HepG2 (cell line): ENCODE measurements around the gene FKBP8. TPM values are rescaled to one million over a fixed set of nuclear protein-coding genes. Genes with fewer than 3 reads are reported as not detected.

ENCODE experiments used
- ARID2 ChIP-seq: sonication (generic); formaldehyde crosslinking; IDR thresholded peaks from 2 replicates; pipeline ENCODE4 v1.8.1; 2022; ENCODE audit warnings: mild to moderate bottlenecking, missing genetic modification reagents, borderline replicate concordance
- KDM2A ChIP-seq: sonication (generic); formaldehyde crosslinking; IDR thresholded peaks from 2 replicates; pipeline ENCODE4 v1.4.0; 2020; ENCODE audit warnings: low read depth, missing genetic modification reagents, borderline replicate concordance
- MNT ChIP-seq: fragments of 450-650 bp; IDR thresholded peaks from 2 replicates; pipeline ENCODE4 v1.6.1; 2016
- NFE2L1 ChIP-seq: sonication (generic); formaldehyde crosslinking; IDR thresholded peaks from 2 replicates; pipeline ENCODE4 v1.4.0; 2020; ENCODE audit warnings: missing genetic modification reagents, mild to moderate bottlenecking, borderline replicate concordance
- NFYB ChIP-seq: sonication (generic); formaldehyde crosslinking; IDR thresholded peaks from 2 replicates; pipeline ENCODE4 v1.4.0; 2020; ENCODE audit warnings: missing genetic modification reagents
- PITX1 ChIP-seq: sonication (generic); formaldehyde crosslinking; IDR thresholded peaks from 2 replicates; pipeline ENCODE4 v1.5.1; 2020; ENCODE audit warnings: mild to moderate bottlenecking, missing genetic modification reagents
- PRPF4 ChIP-seq: fragments of 200-400 bp; formaldehyde crosslinking; IDR thresholded peaks from 2 replicates; pipeline ENCODE4 v1.6.1; 2016; ENCODE audit warnings: low read length, low read depth; ENCODE audit not compliant: poor library complexity, severe bottlenecking
- SKI ChIP-seq: fragments of 450-650 bp; IDR thresholded peaks from one replicate; pipeline ENCODE4 v1.6.1; 2018; ENCODE audit warnings: mild to moderate bottlenecking; ENCODE audit not compliant: partially characterized antibody
- SKIL ChIP-seq: sonication (generic); formaldehyde crosslinking; IDR thresholded peaks from 2 replicates; pipeline ENCODE4 v1.8.0; 2022; ENCODE audit warnings: missing genetic modification reagents, mild to moderate bottlenecking, moderate library complexity, borderline replicate concordance
- SRSF4 ChIP-seq: fragments of 200-400 bp; formaldehyde crosslinking; IDR thresholded peaks from one replicate; pipeline ENCODE4 v1.6.1; 2018; ENCODE audit warnings: mild to moderate bottlenecking, low read depth, low read length, moderate library complexity; ENCODE audit not compliant: poor library complexity, severe bottlenecking
- STAT5B ChIP-seq: sonication (generic); formaldehyde crosslinking; IDR thresholded peaks from 2 replicates; pipeline ENCODE4 v1.4.0; 2020; ENCODE audit warnings: missing genetic modification reagents
- TBX3 ChIP-seq: fragments of 450-650 bp; IDR thresholded peaks from 2 replicates; pipeline ENCODE4 v1.6.1; 2017; ENCODE audit warnings: antibody characterized with exemption, mild to moderate bottlenecking, inconsistent platforms, borderline replicate concordance
- ZFP36 ChIP-seq: fragments of 150-350 bp; IDR thresholded peaks from 2 replicates; pipeline ENCODE4 v1.6.1; 2018; ENCODE audit warnings: borderline replicate concordance, low read length, low read depth; ENCODE audit not compliant: partially characterized antibody
- ZNF124 ChIP-seq: sonication (generic); formaldehyde crosslinking; IDR thresholded peaks from 2 replicates; pipeline ENCODE4 v1.4.0; 2020; ENCODE audit warnings: missing genetic modification reagents
- ZNF225 ChIP-seq: sonication (generic); formaldehyde crosslinking; IDR thresholded peaks from 2 replicates; pipeline ENCODE4 v1.4.0; 2020; ENCODE audit warnings: mild to moderate bottlenecking, missing genetic modification reagents
- ZNF317 ChIP-seq: sonication (generic); formaldehyde crosslinking; IDR thresholded peaks from 2 replicates; pipeline ENCODE4 v1.5.0; 2020; ENCODE audit warnings: mild to moderate bottlenecking, missing genetic modification reagents
- ZNF441 ChIP-seq: sonication (generic); formaldehyde crosslinking; IDR thresholded peaks from 2 replicates; pipeline ENCODE4 v1.7.0; 2021; ENCODE audit warnings: missing genetic modification reagents, borderline replicate concordance
- ZNF558 ChIP-seq: sonication (generic); formaldehyde crosslinking; IDR thresholded peaks from 2 replicates; pipeline ENCODE4 v1.9.0; 2022; ENCODE audit warnings: mild to moderate bottlenecking, missing genetic modification reagents, borderline replicate concordance
- ZNF563 ChIP-seq: sonication (generic); formaldehyde crosslinking; IDR thresholded peaks from 2 replicates; pipeline ENCODE4 v1.8.0; 2022; ENCODE audit warnings: mild to moderate bottlenecking, moderate library complexity, missing genetic modification reagents
- polyA plus RNA-seq, 8 experiments: library from polyadenylated mRNA; depleted of rRNA in 3 of 8; stranded (reverse) in 7 of 8; unstranded in 1 of 8; fragments of >200 nt; fragmentation: Illumina TruSeq in 4 of 8; extraction: Trizol in 4 of 8; gene quantifications; 2 replicates each; pipeline versions ENCODE4 v1.2.1 to v1.2.3, GENCODE V29; 2011 to 2016; ENCODE audit warnings: low read depth in 4 of 8, missing spikeins in 1 of 8, mixed read lengths in 1 of 8; ENCODE audit not compliant: insufficient read depth in 1 of 8
- total RNA-seq, 5 experiments: library from RNA; depleted of rRNA; stranded (reverse); fragments of >200 nt; fragmentation: Illumina TruSeq; extraction: Trizol; gene quantifications; 2 replicates each; pipeline ENCODE4 v1.2.3, GENCODE V29; 2016; ENCODE audit warnings: low read depth in 1 of 5
- TF ChIP-seq, protein P1 (sequence below): IDR thresholded peaks from 2 replicates; pipeline ENCODE4 v1.6.1; 2016; ENCODE audit warnings: low read depth, control low read depth
- TF ChIP-seq, protein P2 (sequence below): sonication (generic); formaldehyde crosslinking; IDR thresholded peaks from 2 replicates; pipeline ENCODE4 v1.4.0; 2020; ENCODE audit warnings: missing genetic modification reagents, borderline replicate concordance

Gene FKBP8
- total and polyA plus RNA-seq, 2 of the 13 experiments (the other 11 are each of a cell fraction or from before 2014, with no cell fraction given) = 81.7 to 93.9 TPM

DNA sequence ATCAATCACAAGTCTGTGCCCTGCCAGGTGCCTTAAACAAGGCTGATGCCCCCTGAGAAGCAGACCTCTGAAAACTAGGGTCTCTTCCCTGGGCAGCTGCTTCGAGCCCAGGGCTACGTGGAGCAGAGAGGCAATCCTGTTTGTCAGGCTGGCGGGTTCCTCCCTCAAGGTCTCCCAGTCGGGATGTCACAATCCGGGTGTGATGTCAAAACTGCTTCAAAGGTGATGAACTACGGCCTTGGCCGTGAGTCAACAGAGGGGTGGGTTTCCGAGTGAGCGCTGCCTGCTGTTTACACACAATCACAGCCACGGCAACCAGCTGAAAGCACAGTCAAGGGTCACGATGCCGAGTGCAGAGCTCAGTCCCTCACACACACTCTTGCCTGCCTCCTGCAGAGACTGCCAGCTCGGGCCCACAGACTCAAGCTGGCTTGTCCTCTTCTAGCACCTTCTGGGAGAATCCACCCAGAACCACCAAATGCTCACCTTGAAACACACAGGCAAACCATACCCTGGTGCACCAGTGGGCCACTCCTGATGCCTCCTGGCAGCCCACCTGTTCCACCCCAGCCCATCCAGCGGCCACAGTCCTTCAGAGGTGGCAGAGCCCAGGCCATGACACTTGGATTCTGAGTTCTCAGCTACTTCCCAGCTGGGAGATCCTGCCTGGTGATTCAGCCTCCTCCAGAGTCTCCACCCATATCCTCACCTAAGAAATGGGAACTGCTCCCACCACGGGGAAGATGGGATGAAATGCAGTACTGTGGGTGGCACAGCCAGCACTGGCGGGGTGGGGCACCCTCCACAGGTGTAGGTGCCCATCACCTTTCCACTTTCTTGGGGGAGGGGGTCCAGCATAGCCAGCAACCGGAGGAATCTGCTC, 28.3 kb downstream of the FKBP8 start (continued):
- peak; percentile 100 for TF ChIP-seq SKIL (CRISPR knock-in tag)
- TF ChIP-seq NFE2L1 = no peak
- peak; percentile 80; the same call in 1 of the 2 replicates for TF ChIP-seq ZNF558
- TF ChIP-seq, protein P1, sequence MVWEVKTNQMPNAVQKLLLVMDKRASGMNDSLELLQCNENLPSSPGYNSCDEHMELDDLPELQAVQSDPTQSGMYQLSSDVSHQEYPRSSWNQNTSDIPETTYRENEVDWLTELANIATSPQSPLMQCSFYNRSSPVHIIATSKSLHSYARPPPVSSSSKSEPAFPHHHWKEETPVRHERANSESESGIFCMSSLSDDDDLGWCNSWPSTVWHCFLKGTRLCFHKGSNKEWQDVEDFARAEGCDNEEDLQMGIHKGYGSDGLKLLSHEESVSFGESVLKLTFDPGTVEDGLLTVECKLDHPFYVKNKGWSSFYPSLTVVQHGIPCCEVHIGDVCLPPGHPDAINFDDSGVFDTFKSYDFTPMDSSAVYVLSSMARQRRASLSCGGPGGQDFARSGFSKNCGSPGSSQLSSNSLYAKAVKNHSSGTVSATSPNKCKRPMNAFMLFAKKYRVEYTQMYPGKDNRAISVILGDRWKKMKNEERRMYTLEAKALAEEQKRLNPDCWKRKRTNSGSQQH = peak; percentile 87
- TF ChIP-seq ZFP36 = no peak
- peak; percentile 93; the same call in 1 of the 2 replicates for TF ChIP-seq TBX3
- TF ChIP-seq ARID2 (CRISPR knock-in tag) = no peak; the same call in 1 of the 2 replicates
- TF ChIP-seq ZNF124 (CRISPR knock-in tag) = peak; percentile 93; the same call in 1 of the 2 replicates
- TF ChIP-seq, protein P2, sequence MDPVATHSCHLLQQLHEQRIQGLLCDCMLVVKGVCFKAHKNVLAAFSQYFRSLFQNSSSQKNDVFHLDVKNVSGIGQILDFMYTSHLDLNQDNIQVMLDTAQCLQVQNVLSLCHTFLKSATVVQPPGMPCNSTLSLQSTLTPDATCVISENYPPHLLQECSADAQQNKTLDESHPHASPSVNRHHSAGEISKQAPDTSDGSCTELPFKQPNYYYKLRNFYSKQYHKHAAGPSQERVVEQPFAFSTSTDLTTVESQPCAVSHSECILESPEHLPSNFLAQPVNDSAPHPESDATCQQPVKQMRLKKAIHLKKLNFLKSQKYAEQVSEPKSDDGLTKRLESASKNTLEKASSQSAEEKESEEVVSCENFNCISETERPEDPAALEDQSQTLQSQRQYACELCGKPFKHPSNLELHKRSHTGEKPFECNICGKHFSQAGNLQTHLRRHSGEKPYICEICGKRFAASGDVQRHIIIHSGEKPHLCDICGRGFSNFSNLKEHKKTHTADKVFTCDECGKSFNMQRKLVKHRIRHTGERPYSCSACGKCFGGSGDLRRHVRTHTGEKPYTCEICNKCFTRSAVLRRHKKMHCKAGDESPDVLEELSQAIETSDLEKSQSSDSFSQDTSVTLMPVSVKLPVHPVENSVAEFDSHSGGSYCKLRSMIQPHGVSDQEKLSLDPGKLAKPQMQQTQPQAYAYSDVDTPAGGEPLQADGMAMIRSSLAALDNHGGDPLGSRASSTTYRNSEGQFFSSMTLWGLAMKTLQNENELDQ (CRISPR knock-in tag) = no peak; the same call in 1 of the 2 replicates
- TF ChIP-seq ZNF441 (CRISPR knock-in tag) = peak; percentile 98
- TF ChIP-seq NFYB (CRISPR knock-in tag) = no peak; the same call in 1 of the 2 replicates
- no peak for TF ChIP-seq SRSF4
- TF ChIP-seq MNT = peak; percentile 82
- peak; percentile 86 for TF ChIP-seq KDM2A (CRISPR knock-in tag)
- TF ChIP-seq ZNF563 = peak; percentile 67; the same call in 1 of the 2 replicates
- no peak; the same call in 1 of the 2 replicates for TF ChIP-seq ZNF225 (CRISPR knock-in tag)
- 0 out of 2 replicates have a peak, but pooled peaks have one; percentile 18 for TF ChIP-seq ZNF317 (CRISPR knock-in tag)
- peak; percentile 96 for TF ChIP-seq PITX1 (CRISPR knock-in tag)
- TF ChIP-seq SKI = peak; percentile 99
- no peak for TF ChIP-seq STAT5B (CRISPR knock-in tag)
- TF ChIP-seq PRPF4 = no peak
